Endothelial cell of umbilical vein (primary cell): ENCODE measurements around the gene SQSTM1. TPM values are rescaled to one million over a fixed set of nuclear protein-coding genes. Genes with fewer than 3 reads are reported as not detected.
A peak's percentile ranks its signal among the peaks of the same experiment; 100 is the strongest.

Experiments
- BruUV-seq: library from RNA; stranded (reverse); fragments of 400-500 nt; replicated peaks from 2 replicates; lab custom pipeline; 2021; lab: Mats Ljungman, UMichigan
- CTCF ChIA-PET: fragments of 300-600, 350-600 bp; sonication (Branson Sonifier 250); formaldehyde crosslinking; loops from one replicate; lab custom pipeline; 2021; ENCODE audit warnings: antibody characterized with exemption, inconsistent platforms; lab: Charles Lee
- POLR2A ChIA-PET: fragments of 300-600, 350-600 bp; sonication (Branson Sonifier 250); formaldehyde crosslinking; loops from one replicate; lab custom pipeline; 2021; ENCODE audit warnings: antibody characterized with exemption, inconsistent platforms; lab: Charles Lee
- DNase-seq: peaks from one replicate; pipeline ENCODE4 v3.0.0-alpha.2; 2011; ENCODE audit warnings: low read depth, low spot score
- FAIRE-seq: peaks from 2 replicates; lab custom pipeline; 2011; peaks lifted over from hg19 to GRCh38; lab: Jason Lieb, UNC
- H2AFZ ChIP-seq: 2 replicates; pipeline ENCODE4 v1.6.0; 2012; ENCODE audit warnings: low read depth, low read length, control low read depth, inconsistent platforms
- H3K27ac ChIP-seq: 2 replicates; pipeline ENCODE4 v1.5.1; 2011; ENCODE audit warnings: low read depth, mild to moderate bottlenecking, control low read depth, low read length, moderate library complexity; ENCODE audit not compliant: insufficient read depth
- H3K27me3 ChIP-seq, 2 experiments: 2 replicates each; pipeline versions ENCODE4 v1.6.0 to v1.6.1; 2011; ENCODE audit warnings: low read length in 2 of 2, mixed read lengths in 1 of 2; ENCODE audit not compliant: control insufficient read depth in 2 of 2, insufficient read depth in 2 of 2
- H3K36me3 ChIP-seq, 2 experiments: 2 replicates in 1 of 2; 3 replicates in 1 of 2; pipeline ENCODE4 v1.5.1; 2011; ENCODE audit warnings: low read length in 2 of 2, mild to moderate bottlenecking in 1 of 2, moderate library complexity in 1 of 2; ENCODE audit not compliant: control insufficient read depth in 2 of 2, insufficient read depth in 2 of 2; ENCODE audit errors: extremely low read depth in 1 of 2
- H3K4me1 ChIP-seq: 3 replicates; pipeline ENCODE4 v1.5.1; 2011; ENCODE audit warnings: mild to moderate bottlenecking, low read length; ENCODE audit not compliant: control insufficient read depth, insufficient read depth; ENCODE audit errors: extremely low read depth
- H3K4me2 ChIP-seq: 2 replicates; pipeline ENCODE4 v1.6.1; 2011; ENCODE audit warnings: low read length, control low read depth, mixed read lengths; ENCODE audit not compliant: insufficient read depth
- H3K4me3 ChIP-seq, 3 experiments: fragments of 200-600 bp in 1 of 3; sonication (generic), shearing (Covaris generic) in 1 of 3; replicated peaks in 1 of 3; 2 replicates each; pipeline ENCODE4 v1.5.1; 2011 to 2016; ENCODE audit warnings: control low read depth in 3 of 3, low read length in 3 of 3, mild to moderate bottlenecking in 2 of 3, inconsistent platforms in 1 of 3, low read depth in 1 of 3, moderate library complexity in 1 of 3; ENCODE audit not compliant: insufficient read depth in 1 of 3
- H3K79me2 ChIP-seq: 2 replicates; pipeline ENCODE4 v1.6.0; 2012; ENCODE audit warnings: low read length, inconsistent platforms; ENCODE audit not compliant: control insufficient read depth, insufficient read depth
- H3K9ac ChIP-seq: replicated peaks from 2 replicates; pipeline ENCODE3; 2011; ENCODE audit warnings: low read length, control low read depth; ENCODE audit not compliant: insufficient read depth; ENCODE audit errors: extremely low read depth
- H3K9me1 ChIP-seq: replicated peaks from 3 replicates; pipeline ENCODE4 v1.6.0; 2011; ENCODE audit warnings: mild to moderate bottlenecking, low read length; ENCODE audit not compliant: control insufficient read depth, insufficient read depth; ENCODE audit errors: extremely low read depth
- H3K9me3 ChIP-seq: replicated peaks from 2 replicates; pipeline ENCODE4 v1.5.1; 2012; ENCODE audit warnings: low read length, inconsistent platforms; ENCODE audit not compliant: control insufficient read depth, insufficient read depth
- H4K20me1 ChIP-seq: replicated peaks from 2 replicates; pipeline ENCODE3; 2011; ENCODE audit warnings: mild to moderate bottlenecking, low read length; ENCODE audit not compliant: control insufficient read depth, insufficient read depth; ENCODE audit errors: extremely low read depth
- CTCF ChIP-seq, 2 donors: IDR thresholded peaks; 1 replicate in 1 of 2; 2 replicates in 1 of 2; pipeline ENCODE4 v1.5.1; 2011; ENCODE audit warnings: low read length in 2 of 2, mild to moderate bottlenecking in 2 of 2, moderate library complexity in 2 of 2, control low read depth in 1 of 2, inconsistent platforms in 1 of 2, low read depth in 1 of 2; ENCODE audit not compliant: insufficient read depth in 1 of 2; ENCODE audit errors: extremely low read depth in 1 of 2
- EZH2 ChIP-seq: IDR thresholded peaks from 2 replicates; pipeline ENCODE4 v1.6.1; 2012; ENCODE audit warnings: borderline replicate concordance, low read depth, mild to moderate bottlenecking, moderate library complexity, low read length, inconsistent platforms; ENCODE audit not compliant: severe bottlenecking
- FOS ChIP-seq: IDR thresholded peaks from 2 replicates; pipeline ENCODE4 v1.6.1; 2011; ENCODE audit warnings: mild to moderate bottlenecking, low read length, moderate library complexity, borderline replicate concordance; ENCODE audit not compliant: insufficient read depth
- GATA2 ChIP-seq: IDR thresholded peaks from 2 replicates; pipeline ENCODE4 v1.7.0; 2011; ENCODE audit warnings: low read depth, mild to moderate bottlenecking, moderate library complexity, mixed read lengths, low read length; ENCODE audit not compliant: insufficient read length, insufficient read depth
- JUN ChIP-seq: IDR thresholded peaks from 2 replicates; pipeline ENCODE4 v1.6.1; 2011; ENCODE audit warnings: borderline replicate concordance, low read depth; ENCODE audit not compliant: insufficient read length, insufficient read depth
- MAX ChIP-seq: IDR thresholded peaks from 2 replicates; pipeline ENCODE4 v1.6.1; 2011; ENCODE audit not compliant: insufficient read depth, insufficient read length
- MYC ChIP-seq: IDR thresholded peaks from one replicate; pipeline ENCODE4 v1.6.1; 2011; ENCODE audit warnings: mild to moderate bottlenecking, low read depth, low read length
- POLR2A ChIP-seq: IDR thresholded peaks from 2 replicates; pipeline ENCODE4 v1.6.1; 2012; ENCODE audit warnings: low read depth, mild to moderate bottlenecking, control low read depth, low read length
- POLR2AphosphoS5 ChIP-seq: IDR thresholded peaks from 2 replicates; pipeline ENCODE4 v1.6.1; 2012; ENCODE audit warnings: low read depth, mild to moderate bottlenecking, control low read depth, low read length, moderate library complexity; ENCODE audit not compliant: insufficient read depth
- dilution Hi-C: fragments of 300-500 bp; cut with MboI; formaldehyde crosslinking; loops from one replicate; pipeline ENCODE4 v1.15.0; 2019; ENCODE audit warnings: low sequenced_read_pairs; ENCODE audit not compliant: extremely low pct_ligation_motif_present
- intact Hi-C: fragments of 100-400 bp; cut with micrococcal nuclease; formaldehyde crosslinking; loops from one replicate; pipeline ENCODE4 v1.10.0; 2022
- polyA plus RNA-seq, 4 experiments: library from polyadenylated mRNA; depleted of rRNA in 3 of 4; stranded (reverse) in 3 of 4; unstranded in 1 of 4; fragments of >200 nt; gene quantifications; 2 replicates each; pipeline versions ENCODE4 v1.2.1 to v1.2.3, GENCODE V29; 2011 to 2012; ENCODE audit warnings: missing spikeins in 1 of 4
- total RNA-seq: library from RNA; stranded (reverse); gene quantifications from 2 replicates; pipeline ENCODE4 v1.2.3, GENCODE V29; 2021

SQSTM1 gene
- total and polyA plus RNA-seq, 2 donors (not counting 3 experiments of a cell fraction or from before 2014, with no cell fraction given): 302 to 346 TPM

GRCh38 chr5:179862296-179862695 lies 41.6 kb downstream of the SQSTM1 start:
- no peak for TF ChIP-seq JUN
- H4K20me1 ChIP-seq: no peaks in the 10 kb centered on the region
- POLR2A ChIA-PET: no interaction called here
- BruUV-seq: no TSS peak
- no peak overlapping the region for H3K4me2 ChIP-seq
- dilution Hi-C loops: no loop called here
- no peak overlapping the region for H3K4me3 ChIP-seq
- H3K4me1 ChIP-seq: no peaks in the 10 kb centered on the region
- no peak overlapping the region for H3K27ac ChIP-seq
- no peaks in the 10 kb centered on the region for H3K79me2 ChIP-seq
- peaks cover 2 to 42% of the 10 kb centered on the region in 2 experiments for H3K36me3 ChIP-seq
- no peak for FAIRE-seq
- no peak for DNase-seq
- H3K27me3 ChIP-seq: no peaks in the 10 kb centered on the region
- H2AFZ ChIP-seq: no peak overlapping the region
- H3K9me3 ChIP-seq: no peaks in the 10 kb centered on the region
- H3K9ac ChIP-seq: no peak overlapping the region
- intact Hi-C loops: no loop called here
- H3K9me1 ChIP-seq: no peaks in the 10 kb centered on the region
- CTCF ChIA-PET: interaction anchor here (1.9 kb wide), 1 partner anchor 60 kb away, joined by 5 read pairs; no protein-coding TSS in a partner anchor

GRCh38 chr5:179862891-179863290 lies 42.2 kb downstream of the SQSTM1 start:
- Histone ChIP-seq H3K79me2 (no peaks in the 10 kb centered on the region), H3K9ac (no peak overlapping the region), H3K27me3 (no peaks in the 10 kb centered on the region), H3K4me2 (no peak overlapping the region), H3K27ac (no peak overlapping the region), H2AFZ (no peak overlapping the region), H3K36me3 (peaks cover 4 to 47% of the 10 kb centered on the region in 2 experiments), H4K20me1 (no peaks in the 10 kb centered on the region), H3K4me3 (no peak overlapping the region), H3K9me1 (no peaks in the 10 kb centered on the region), H3K4me1 (no peaks in the 10 kb centered on the region), H3K9me3 (no peaks in the 10 kb centered on the region)
- no peak for FAIRE-seq
- POLR2A ChIA-PET: no interaction called here
- intact Hi-C loops: no loop called here
- CTCF ChIA-PET: no interaction called here
- dilution Hi-C loops: no loop called here
- TSS peak; percentile 54 for BruUV-seq
- no peak for DNase-seq
- no peak for TF ChIP-seq FOS
- no peak for TF ChIP-seq JUN
- no peak for TF ChIP-seq MAX
- TF ChIP-seq EZH2: no peak
- no peak for TF ChIP-seq POLR2A
- TF ChIP-seq MYC: no peak
- TF ChIP-seq GATA2: no peak
- TF ChIP-seq POLR2AphosphoS5: no peak
- TF ChIP-seq CTCF (IDR thresholded peaks at IDR 0.05; ENCODE audit: extremely low read depth in 1 of 2, insufficient read depth in 1 of 2, low read depth in 1 of 2, low read length in 2 of 2): no peak
